ENCODE measurements around the gene NID1. TPM values are rescaled to one million over a fixed set of nuclear protein-coding genes. Genes with fewer than 3 reads are reported as not detected.

The NID1 gene
- total RNA-seq, 4 donors from 2014 or later: 139 to 322 (median 244) TPM

- Histone ChIP-seq H3K4me1 (peaks cover 0 to 18% (median 11%) of the 10 kb centered on the region in 3 donors), H3K27me3 (no peaks in the 10 kb centered on the region), H3K9me3 (no peaks in the 10 kb centered on the region), H3K4me3 (no peak overlapping the region), H3K36me3 (peaks cover 0 to 97% of the 10 kb centered on the region in 2 donors), H3K27ac (peak overlapping the region in 3 of 4 donors; percentile 53 to 73 (median 58))
- 88 to 89% methylated on average over 4 of the region's 6 CpGs for WGBS, 2 donors (ENCODE audit: low coverage in 1 of 2)
- no peak for ATAC-seq
- TF ChIP-seq, protein P1, sequence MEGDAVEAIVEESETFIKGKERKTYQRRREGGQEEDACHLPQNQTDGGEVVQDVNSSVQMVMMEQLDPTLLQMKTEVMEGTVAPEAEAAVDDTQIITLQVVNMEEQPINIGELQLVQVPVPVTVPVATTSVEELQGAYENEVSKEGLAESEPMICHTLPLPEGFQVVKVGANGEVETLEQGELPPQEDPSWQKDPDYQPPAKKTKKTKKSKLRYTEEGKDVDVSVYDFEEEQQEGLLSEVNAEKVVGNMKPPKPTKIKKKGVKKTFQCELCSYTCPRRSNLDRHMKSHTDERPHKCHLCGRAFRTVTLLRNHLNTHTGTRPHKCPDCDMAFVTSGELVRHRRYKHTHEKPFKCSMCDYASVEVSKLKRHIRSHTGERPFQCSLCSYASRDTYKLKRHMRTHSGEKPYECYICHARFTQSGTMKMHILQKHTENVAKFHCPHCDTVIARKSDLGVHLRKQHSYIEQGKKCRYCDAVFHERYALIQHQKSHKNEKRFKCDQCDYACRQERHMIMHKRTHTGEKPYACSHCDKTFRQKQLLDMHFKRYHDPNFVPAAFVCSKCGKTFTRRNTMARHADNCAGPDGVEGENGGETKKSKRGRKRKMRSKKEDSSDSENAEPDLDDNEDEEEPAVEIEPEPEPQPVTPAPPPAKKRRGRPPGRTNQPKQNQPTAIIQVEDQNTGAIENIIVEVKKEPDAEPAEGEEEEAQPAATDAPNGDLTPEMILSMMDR (IDR thresholded peaks at IDR 0.05): no peak
- TF ChIP-seq POLR2AphosphoS5 (IDR thresholded peaks at IDR 0.05): no peak
These were observed 64.1 kb downstream of the NID1 start for GRCh38 chr1:236000781-236001180.

- TF ChIP-seq, protein P1 (IDR thresholded peaks at IDR 0.05): no peak
- TF ChIP-seq EP300 (IDR thresholded peaks at IDR 0.05) (no peak), POLR2A (IDR thresholded peaks at IDR 0.05) (no peak), POLR2AphosphoS5 (IDR thresholded peaks at IDR 0.05) (no peak)
- Histone ChIP-seq H3K4me1 (peaks cover 0 to 18% (median 11%) of the 10 kb centered on the region in 3 donors), H3K27ac (peak overlapping the region in 3 of 4 donors; percentile 38 to 73 (median 59)), H3K9me3 (no peaks in the 10 kb centered on the region), H3K36me3 (peaks cover 0 to 99% of the 10 kb centered on the region in 2 donors), H3K4me3 (no peak overlapping the region), H3K27me3 (no peaks in the 10 kb centered on the region)
- 42 to 100% methylated on average over 1 to 7 of the region's 8 CpGs for whole genome bisulfite sequencing, 2 donors (ENCODE audit: low coverage in 1 of 2)
- no peak for ATAC-seq
These were observed 65.5 kb downstream of the NID1 start for GRCh38 chr1:235999259-235999925.

DNA sequence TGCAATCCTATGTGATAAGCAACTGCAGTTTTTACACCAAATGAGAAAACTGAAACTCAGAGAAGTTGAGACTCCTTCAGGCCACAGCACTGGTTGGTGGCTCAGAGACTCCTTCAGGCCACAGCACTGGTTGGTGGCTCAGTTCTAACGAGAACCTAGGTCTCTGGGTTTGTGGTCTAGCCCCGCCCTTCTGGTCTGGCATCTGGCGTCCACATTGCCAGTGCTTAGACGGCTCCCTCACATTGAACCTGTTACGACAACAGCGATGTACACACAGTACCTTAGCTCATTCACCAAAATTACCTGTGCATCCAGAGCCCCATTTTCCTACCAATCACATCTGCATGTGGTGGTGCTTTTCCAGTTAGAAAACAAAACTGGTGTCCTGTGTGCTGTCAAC lies 66.1 kb downstream of the NID1 start:
- H3K4me3 ChIP-seq: no peak overlapping the region
- ATAC-seq: no peak
- no peaks in the 10 kb centered on the region for H3K27me3 ChIP-seq
- peaks cover 0 to 99% of the 10 kb centered on the region in 2 donors for H3K36me3 ChIP-seq
- WGBS, 2 donors (ENCODE audit: low coverage in 1 of 2): 69 to 86% methylated on average over 3 to 6 of the region's 6 CpGs
- TF ChIP-seq EP300 (IDR thresholded peaks at IDR 0.05): no peak
- TF ChIP-seq POLR2AphosphoS5 (IDR thresholded peaks at IDR 0.05): no peak
- TF ChIP-seq POLR2A (IDR thresholded peaks at IDR 0.05): no peak
- TF ChIP-seq, protein P1 (IDR thresholded peaks at IDR 0.05): no peak
- H3K27ac ChIP-seq: peak overlapping the region in 3 of 4 donors; percentile 38 to 73 (median 59)
- H3K4me1 ChIP-seq: peaks cover 0 to 18% (median 11%) of the 10 kb centered on the region in 3 donors
- no peaks in the 10 kb centered on the region for H3K9me3 ChIP-seq

- H3K36me3 ChIP-seq: peaks cover 0 to 99% of the 10 kb centered on the region in 2 donors
- H3K27ac ChIP-seq: no peak overlapping the region
- H3K9me3 ChIP-seq: no peaks in the 10 kb centered on the region
- WGBS, 2 donors (ENCODE audit: low coverage in 1 of 2): 79 to 87% methylated on average over 4 to 5 of the region's 5 CpGs
- peaks cover 0 to 18% (median 11%) of the 10 kb centered on the region in 3 donors for H3K4me1 ChIP-seq
- no peak for ATAC-seq
- no peak overlapping the region for H3K4me3 ChIP-seq
- TF ChIP-seq, protein P1 (IDR thresholded peaks at IDR 0.05): no peak
- no peak for TF ChIP-seq POLR2A (IDR thresholded peaks at IDR 0.05)
- TF ChIP-seq POLR2AphosphoS5 (IDR thresholded peaks at IDR 0.05): no peak
- no peak for TF ChIP-seq EP300 (IDR thresholded peaks at IDR 0.05)
- no peaks in the 10 kb centered on the region for H3K27me3 ChIP-seq
These were observed 67.0 kb downstream of the NID1 start for GRCh38 chr1:235997931-235998330.

GRCh38 chr1:235997049-235997448 lies 67.8 kb downstream of the NID1 start:
- H3K27ac ChIP-seq: no peak overlapping the region
- peaks cover 0 to 99% of the 10 kb centered on the region in 2 donors for H3K36me3 ChIP-seq
- H3K27me3 ChIP-seq: no peaks in the 10 kb centered on the region
- H3K4me3 ChIP-seq: no peak overlapping the region
- TF ChIP-seq, protein P1 (IDR thresholded peaks at IDR 0.05): no peak
- TF ChIP-seq EP300 (IDR thresholded peaks at IDR 0.05): no peak
- no peak for ATAC-seq
- H3K4me1 ChIP-seq: peaks cover 0 to 14% (median 6%) of the 10 kb centered on the region in 3 donors
- H3K9me3 ChIP-seq: no peaks in the 10 kb centered on the region
- WGBS, 2 donors (ENCODE audit: low coverage in 1 of 2): 90 to 100% methylated on average over 3 to 4 of the region's 5 CpGs

All from gastroesophageal sphincter (tissue), 4 donors.